ENCODE results near the gene C3.
"Not testable (repeated sequence)": the region's sequence is repeated elsewhere in the genome, so short reads cannot be mapped to it uniquely, and the experiment has no call there.

C3 gene

GRCh38 chr19:6686628-6686975, 33.8 kb downstream of the C3 start:
- DNase-seq = no peak

GRCh38 chr19:6685962-6686627, 34.4 kb downstream of the C3 start:
- DNase-seq = no peak

GRCh38 chr19:6685482-6685881, 35.0 kb downstream of the C3 start:
- DNase-seq = no peak

- DNase-seq = no peak
These were observed 36.5 kb downstream of the C3 start for GRCh38 chr19:6683971-6684370.

- DNase-seq = no peak
These were observed 37.8 kb downstream of the C3 start for GRCh38 chr19:6682607-6683128.

GRCh38 chr19:6680141-6680540, 40.3 kb downstream of the C3 start:
- DNase-seq = no peak

- no peak for DNase-seq
These were observed 41.3 kb downstream of the C3 start for GRCh38 chr19:6679139-6679538.

GRCh38 chr19:6678690-6679109, 41.8 kb downstream of the C3 start:
- DNase-seq = no peak

- no peak for DNase-seq
These were observed 42.4 kb downstream of the C3 start for GRCh38 chr19:6677883-6678689.

- no peak for DNase-seq
These were observed 43.0 kb downstream of the C3 start for GRCh38 chr19:6677495-6677882.

GRCh38 chr19:6676288-6676687, 44.2 kb downstream of the C3 start:
- no peak for DNase-seq

- peak; percentile 92 for DNase-seq
These were observed 45.6 kb downstream of the C3 start for GRCh38 chr19:6674868-6675305.

- not testable (repeated sequence) for DNase-seq
These were observed 46.0 kb downstream of the C3 start for GRCh38 chr19:6674408-6674807.

GRCh38 chr19:6672693-6673290, 47.7 kb downstream of the C3 start:
- no peak for DNase-seq

GRCh38 chr19:6671960-6672359, 48.5 kb downstream of the C3 start:
- DNase-seq = no peak

GRCh38 chr19:6668691-6669090, 51.8 kb downstream of the C3 start:
- DNase-seq = no peak

GRCh38 chr19:6667114-6667627, 53.3 kb downstream of the C3 start:
- no peak for DNase-seq

GRCh38 chr19:6664916-6665315, 55.5 kb downstream of the C3 start:
- no peak for DNase-seq

- no peak for DNase-seq
These were observed 56.9 kb downstream of the C3 start for GRCh38 chr19:6663236-6664201.

GRCh38 chr19:6662702-6663101, 57.7 kb downstream of the C3 start:
- DNase-seq = no peak

GRCh38 chr19:6661509-6662244, 58.8 kb downstream of the C3 start:
- not testable (repeated sequence) for DNase-seq

- DNase-seq = no peak
These were observed 59.5 kb downstream of the C3 start for GRCh38 chr19:6660930-6661329.
